HG03045 (cell line): ENCODE results near the gene PRICKLE4.

ENCODE experiments used
- ATAC-seq: cut with Tn5 transposase; IDR thresholded peaks from one replicate; pipeline ENCODE4 v1.9.1; 2021; ENCODE audit warnings: mild to moderate bottlenecking, moderate library complexity; ENCODE audit not compliant: unreplicated experiment

Gene PRICKLE4

DNA sequence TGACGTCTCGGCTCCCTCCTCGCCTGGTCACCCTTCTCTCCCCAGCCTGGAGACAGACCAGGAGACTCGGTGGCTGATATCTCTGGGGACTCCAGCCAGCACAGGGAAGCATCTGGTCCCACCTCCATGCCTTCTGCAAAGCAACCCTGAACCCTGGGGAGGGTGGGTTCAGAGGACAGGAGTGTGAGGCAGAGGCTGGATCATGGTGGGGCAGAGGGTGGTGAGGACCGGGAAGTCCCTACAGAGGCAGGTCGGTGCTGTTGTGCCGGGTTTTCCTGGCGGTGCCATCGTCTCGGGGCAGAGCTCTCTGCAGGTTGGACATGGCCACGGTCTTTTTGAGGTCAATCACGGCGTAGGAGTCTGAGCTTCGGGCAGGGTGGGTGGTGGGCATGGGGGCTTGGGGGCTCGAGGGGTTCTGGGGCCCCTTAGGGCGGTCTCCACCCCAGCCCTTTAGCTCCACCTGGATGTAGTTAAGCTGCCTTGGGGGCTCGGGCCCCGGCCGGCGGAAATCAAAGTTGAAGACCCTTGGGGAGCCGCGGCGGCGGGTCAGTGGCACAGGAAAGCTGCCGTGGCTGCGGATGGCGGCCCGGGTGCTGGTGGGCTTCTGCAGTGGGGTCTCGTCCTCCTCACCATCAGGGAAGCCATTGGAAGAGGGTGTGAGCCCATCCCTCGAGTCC is 10.1 kb upstream of the PRICKLE4 start:
- no peak for ATAC-seq

DNA sequence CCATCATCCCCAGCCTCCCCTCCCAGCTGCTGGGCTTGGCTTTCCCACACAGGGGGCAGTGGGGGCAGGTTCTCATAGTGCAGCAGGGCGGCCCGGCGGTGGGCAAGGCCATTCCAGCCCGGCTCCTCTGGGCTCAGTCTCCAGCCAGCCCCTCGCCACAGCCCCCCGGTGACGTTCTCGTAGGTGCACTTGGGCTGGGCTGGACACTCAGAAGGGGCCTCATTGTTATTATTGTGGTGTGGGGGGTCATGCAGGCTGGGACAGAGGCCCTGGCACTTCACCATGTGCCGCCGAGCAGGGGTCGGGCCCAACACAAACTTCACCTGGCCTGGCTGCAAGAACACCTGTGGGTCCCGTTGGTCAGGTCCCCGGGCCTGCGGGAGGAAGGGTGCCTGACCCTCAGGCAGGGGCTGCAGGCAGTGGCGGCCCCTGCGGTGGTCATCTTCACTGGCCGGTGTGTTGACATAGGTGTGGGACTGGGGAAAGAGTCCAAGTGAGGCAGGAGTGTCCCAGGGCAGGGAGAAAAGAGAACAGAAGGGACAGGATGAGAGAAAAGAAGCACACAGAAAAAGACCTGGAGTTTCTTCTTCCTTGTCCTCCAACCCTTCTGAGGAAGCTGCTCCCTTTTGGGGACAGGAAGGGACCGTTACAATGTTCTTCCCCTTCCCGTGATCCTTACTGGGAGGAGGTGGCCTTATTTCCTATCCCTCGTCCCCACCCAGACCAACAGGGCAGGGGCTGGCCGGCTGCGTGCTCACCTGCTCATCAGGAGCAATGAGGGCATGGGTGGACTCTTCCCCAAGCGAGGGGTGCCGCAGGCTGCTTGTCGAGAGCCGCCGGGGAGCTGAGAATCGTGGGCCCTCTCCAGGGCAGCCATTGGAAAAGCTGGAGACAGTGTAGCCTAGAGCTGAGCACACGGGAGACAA is 9.3 kb upstream of the PRICKLE4 start:
- no peak for ATAC-seq

DNA sequence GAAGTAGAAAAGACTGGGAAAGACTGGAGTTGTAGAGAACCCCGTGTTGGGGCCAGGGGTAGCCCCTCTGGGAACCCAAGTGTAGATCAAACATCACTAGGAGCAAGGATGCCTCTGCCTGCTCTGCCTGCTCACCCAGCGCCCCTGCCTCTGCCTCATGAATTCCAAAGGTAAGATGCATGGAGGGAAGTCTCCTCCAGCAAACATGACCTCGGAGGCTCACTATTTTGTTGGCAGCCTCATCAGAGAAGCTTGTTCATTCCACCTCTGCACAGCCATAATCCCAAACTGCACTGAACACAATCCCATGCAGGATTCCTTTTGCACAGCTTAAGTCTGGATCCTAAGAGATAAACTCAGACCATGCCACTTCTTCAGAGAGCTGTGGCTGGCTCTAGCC is 5.7 kb upstream of the PRICKLE4 start:
- ATAC-seq, result no peak

GRCh38 chr6:41775293-41775882 is 5.2 kb upstream of the PRICKLE4 start:
- no peak for ATAC-seq

- ATAC-seq, result no peak
Measured at GRCh38 chr6:41777551-41778285, 2.9 kb upstream of the PRICKLE4 start.

DNA sequence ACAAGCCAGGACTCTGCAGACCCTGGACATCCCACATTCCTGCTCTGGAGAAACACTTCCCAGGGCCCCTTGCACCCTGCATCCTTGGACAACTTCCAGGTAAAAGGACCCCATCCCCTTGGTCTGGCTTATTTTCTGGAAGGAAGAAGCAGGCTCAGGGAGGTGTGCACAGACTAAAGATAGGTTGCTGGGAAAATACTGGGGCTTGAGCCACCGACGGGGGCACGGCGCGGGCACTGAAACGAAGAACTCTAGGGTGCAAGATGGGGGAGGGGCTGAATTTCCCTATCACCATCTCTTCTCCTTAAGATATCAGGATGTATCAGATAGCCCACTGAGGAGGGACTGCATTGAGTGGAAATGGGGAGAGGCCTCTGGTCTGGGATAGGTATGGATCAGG is 1.7 kb upstream of the PRICKLE4 start:
- no peak for ATAC-seq

- peak; percentile 19 for ATAC-seq
Measured at GRCh38 chr6:41779336-41779735, 1.2 kb upstream of the PRICKLE4 start.

- peak; percentile 92 for ATAC-seq
Measured at GRCh38 chr6:41779788-41780550, 613 bp upstream of the PRICKLE4 start, which contains the start of gene FRS3. Gene FRS3, minus strand, starts transcription at chr6:41779900. Its CDS starts 2,913 bp downstream, at chr6:41776987.

GRCh38 chr6:41781366-41781730 is 766 bp downstream of the PRICKLE4 start:
- no peak for ATAC-seq

DNA sequence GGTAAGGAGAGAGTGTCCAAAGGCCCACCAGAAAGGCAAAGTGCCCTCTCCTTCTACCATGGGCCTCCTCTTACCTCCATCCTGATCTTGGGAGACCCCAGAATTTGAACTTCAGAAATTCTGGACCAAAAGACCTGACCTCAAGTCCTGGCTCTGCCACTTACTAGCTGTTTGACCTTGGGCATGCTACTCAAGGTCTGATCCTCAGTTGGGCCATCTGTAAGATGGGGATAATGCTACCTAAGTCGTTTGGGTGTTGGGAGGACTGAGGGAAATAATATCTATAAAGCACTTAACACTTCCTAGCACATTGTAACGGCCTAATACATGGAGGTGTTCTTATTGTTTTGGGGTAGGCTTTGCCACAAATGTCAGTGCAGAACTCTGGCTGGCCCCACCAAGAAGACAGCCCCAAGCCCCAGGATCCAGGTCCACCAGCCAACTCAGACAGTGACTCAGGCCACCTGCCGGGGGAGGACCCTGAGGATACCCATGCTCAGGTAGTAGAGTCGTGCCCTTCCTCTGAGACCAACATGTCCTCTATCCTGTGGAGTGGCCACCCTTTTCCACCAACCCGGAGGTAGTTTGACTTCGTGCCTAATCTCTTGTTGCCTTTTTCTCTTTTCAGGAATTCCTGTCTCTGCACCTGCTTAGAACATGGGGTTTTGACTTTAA is 2.7 kb downstream of the PRICKLE4 start:
- no peak for ATAC-seq

DNA sequence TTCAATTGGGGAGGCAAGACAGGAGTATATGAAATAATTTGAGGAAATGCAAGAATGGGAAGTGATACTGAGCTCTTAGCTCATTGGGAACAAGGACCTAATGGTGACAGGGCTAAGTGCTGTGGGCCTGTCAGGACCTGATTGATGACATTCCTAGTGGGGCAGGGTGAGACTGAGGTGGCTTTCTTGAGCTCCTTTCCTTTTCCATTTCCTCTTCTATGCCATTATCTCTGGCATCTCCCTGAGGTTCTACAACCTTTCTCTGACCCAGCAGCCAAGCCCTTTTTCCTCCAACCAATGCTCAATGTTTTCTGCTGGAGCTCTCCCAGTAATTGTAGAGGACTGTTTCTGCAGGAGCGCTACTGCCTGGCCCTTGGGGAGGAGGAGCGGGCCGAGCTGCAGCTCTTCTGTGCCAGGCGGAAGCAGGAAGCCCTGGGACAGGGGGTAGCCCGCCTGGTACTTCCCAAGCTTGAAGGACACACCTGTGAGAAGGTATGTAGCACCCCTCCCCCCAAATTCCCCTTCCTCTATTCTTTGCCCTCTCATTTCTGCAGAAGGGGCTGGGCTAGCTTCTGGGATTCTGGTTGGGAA is 4.1 kb downstream of the PRICKLE4 start:
- ATAC-seq, result no peak

GRCh38 chr6:41785254-41785653 is 4.7 kb downstream of the PRICKLE4 start:
- ATAC-seq, result no peak

DNA sequence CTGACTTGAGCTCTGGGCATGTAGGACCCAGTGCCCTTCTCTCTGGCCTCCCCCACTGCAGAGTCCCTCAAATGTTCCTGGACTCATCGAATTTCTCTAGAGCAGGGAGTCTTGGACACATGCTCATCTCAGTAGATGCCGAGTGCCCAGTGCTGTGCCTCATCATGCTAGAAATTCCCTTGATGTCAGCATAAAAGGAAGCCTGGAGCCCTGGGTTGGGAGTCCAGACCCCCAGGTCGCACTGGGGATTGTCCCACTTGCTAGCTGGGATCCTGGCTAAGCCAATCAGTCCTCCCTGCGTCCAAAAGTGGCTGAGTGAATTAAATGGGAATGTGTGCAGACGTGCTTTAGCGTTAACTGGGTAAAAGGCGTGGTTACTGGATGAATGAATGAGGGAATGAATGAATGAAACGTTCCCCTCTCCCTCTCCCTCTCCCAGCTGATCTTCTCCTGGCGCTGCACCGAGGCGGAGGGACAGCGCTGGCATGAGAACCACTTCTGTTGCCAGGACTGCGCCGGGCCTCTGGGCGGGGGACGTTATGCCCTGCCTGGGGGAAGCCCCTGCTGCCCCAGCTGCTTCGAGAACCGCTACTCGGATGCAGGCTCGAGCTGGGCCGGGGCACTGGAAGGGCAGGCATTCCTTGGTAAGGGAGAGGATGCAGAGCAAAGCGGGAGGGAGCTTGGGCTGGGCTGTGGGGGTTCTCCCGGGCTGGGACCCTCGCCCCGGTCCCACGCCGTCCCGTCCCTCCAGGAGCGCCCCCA is 5.3 kb downstream of the PRICKLE4 start:
- no peak for ATAC-seq

- ATAC-seq, result peak; percentile 76
Measured at GRCh38 chr6:41786451-41787218, 6.1 kb downstream of the PRICKLE4 start.

GRCh38 chr6:41787219-41787917 is 6.8 kb downstream of the PRICKLE4 start, which contains the start of gene TOMM6:
Gene TOMM6, plus strand, starts transcription at chr6:41787694. Its CDS starts 4 bp downstream, at chr6:41787698.
- peak; percentile 77 for ATAC-seq

DNA sequence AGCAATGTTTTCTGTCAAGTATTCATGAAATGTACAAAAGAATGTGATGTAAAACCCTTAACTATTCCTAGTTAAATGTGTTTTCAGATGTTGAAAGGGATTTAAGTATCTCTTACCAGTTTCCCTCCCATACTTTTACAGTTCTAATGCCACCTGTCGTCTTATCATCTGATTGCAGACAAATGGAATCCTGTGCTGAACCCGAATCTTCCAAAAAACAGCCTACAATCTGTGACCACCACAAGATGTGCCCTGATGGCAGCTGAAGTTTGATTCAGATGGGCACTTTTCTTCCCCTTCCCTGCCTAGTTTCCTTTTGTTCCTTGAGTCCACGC is 8.8 kb downstream of the PRICKLE4 start:
- no peak for ATAC-seq

DNA sequence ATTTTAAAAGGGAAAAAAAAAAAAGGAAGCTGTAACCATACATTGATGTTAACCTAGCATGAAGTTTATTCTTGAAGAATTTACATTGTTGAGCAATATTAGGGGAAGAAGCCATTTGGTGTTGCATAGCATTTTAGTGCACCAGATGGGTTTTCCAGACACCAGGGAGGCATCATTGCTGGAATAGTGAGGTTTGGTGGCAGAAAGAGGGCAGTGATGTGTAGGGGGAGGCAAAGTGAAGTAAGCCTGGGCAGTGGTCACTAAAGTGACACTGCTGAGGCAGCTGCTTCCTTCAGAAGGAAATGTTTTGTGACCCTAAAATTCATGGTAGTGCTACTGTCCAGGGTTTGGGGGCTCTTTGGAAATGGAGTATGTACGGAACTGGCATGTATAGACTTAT is 9.5 kb downstream of the PRICKLE4 start:
- no peak for ATAC-seq
